Natural killer cell (primary cell): ENCODE results near the gene C3orf70. TPM values are rescaled to one million over a fixed set of nuclear protein-coding genes. Genes with fewer than 3 reads are reported as not detected.

Experiments
- ATAC-seq, 3 donors: fragments of 150-1000 bp in 2 of 3; fragments of 200-7000 bp in 1 of 3; cut with Tn5 transposase; 1 replicate in 1 of 3; 2 replicates in 2 of 3; pipeline ENCODE4 v1.10.0; 2021; ENCODE audit warnings: mild to moderate bottlenecking in 2 of 3, moderate library complexity in 2 of 3
- DNase-seq, 2 donors: peaks; one replicate each; pipeline versions ENCODE4 v3.0.0 to v3.0.0-alpha.2; 2013 to 2021; ENCODE audit warnings: mixed read lengths in 1 of 2
- H3K27ac ChIP-seq: one replicate; pipeline ENCODE4 v1.5.1; 2013; ENCODE audit warnings: mild to moderate bottlenecking, low read length
- H3K27me3 ChIP-seq: one replicate; pipeline ENCODE4 v1.6.1; 2013; ENCODE audit warnings: low read length; ENCODE audit not compliant: control insufficient read depth, insufficient read depth
- H3K36me3 ChIP-seq: one replicate; pipeline ENCODE4 v1.6.1; 2013; ENCODE audit warnings: low read length; ENCODE audit not compliant: control insufficient read depth, insufficient read depth
- H3K4me1 ChIP-seq: one replicate; pipeline ENCODE4 v1.6.1; 2013; ENCODE audit warnings: low read length; ENCODE audit not compliant: control insufficient read depth, insufficient read depth
- H3K4me3 ChIP-seq: one replicate; pipeline ENCODE4 v1.5.1; 2013; ENCODE audit warnings: low read length
- H3K9me3 ChIP-seq: one replicate; pipeline ENCODE4 v1.6.1; 2013; ENCODE audit warnings: low read length; ENCODE audit not compliant: control insufficient read depth, insufficient read depth
- H3K27ac Mint-ChIP-seq, 2 donors: one replicate each; pipeline ENCODE4 v1.8.0; 2022; ENCODE audit warnings: mild to moderate bottlenecking in 2 of 2, mixed read lengths in 2 of 2, moderate library complexity in 1 of 2
- H3K27me3 Mint-ChIP-seq, 2 donors: one replicate each; pipeline ENCODE4 v1.8.0; 2022; ENCODE audit warnings: low read depth in 2 of 2, mixed read lengths in 2 of 2
- H3K36me3 Mint-ChIP-seq: one replicate; pipeline ENCODE4 v1.8.0; 2022; ENCODE audit warnings: mixed read lengths
- H3K4me1 Mint-ChIP-seq, 2 donors: one replicate each; pipeline ENCODE4 v1.8.0; 2022; ENCODE audit warnings: mixed read lengths in 2 of 2
- H3K4me3 Mint-ChIP-seq: one replicate; pipeline ENCODE4 v1.8.0; 2022; ENCODE audit warnings: mild to moderate bottlenecking, moderate library complexity, mixed read lengths
- H3K9me3 Mint-ChIP-seq, 2 donors: one replicate each; pipeline ENCODE4 v1.8.0; 2022; ENCODE audit warnings: mixed read lengths in 2 of 2
- WGBS: methylation state at CpG from one replicate; pipeline ENCODE4 v1.1.7; 2013; ENCODE audit warnings: missing lambda C conversion rate; ENCODE audit not compliant: insufficient coverage; 5-methylcytosine and 5-hydroxymethylcytosine counted together
- intact Hi-C: fragments of 100-400 bp; cut with micrococcal nuclease; formaldehyde crosslinking; loops from one replicate; pipeline ENCODE4 v1.14.2; 2022
- total RNA-seq, 4 donors: library from RNA; stranded (reverse); fragments of 120-200 nt in 1 of 4; gene quantifications; one replicate each; pipeline versions ENCODE4 v1.2.3 to v1.2.4, GENCODE V29; 2013 to 2022
- TF ChIP-seq, protein P1 (sequence below): fragments of 200-600 bp; IDR thresholded peaks from one replicate; pipeline ENCODE4 v1.8.0; 2022; ENCODE audit warnings: antibody characterized with exemption

The C3orf70 gene
- total RNA-seq, 3 donors from 2014 or later (not counting 1 experiment from before 2014, with no cell fraction given): 0.05 to 0.07 (median 0.05) TPM

GRCh38 chr3:185030399-185030798 is 122.5 kb downstream of the C3orf70 start:
- Histone ChIP-seq H3K4me1 (no peaks in the 10 kb centered on the region), H3K27ac (no peak overlapping the region), H3K9me3 (no peaks in the 10 kb centered on the region), H3K36me3 (peaks cover 4% of the 10 kb centered on the region), H3K27me3 (no peaks in the 10 kb centered on the region), H3K4me3 (no peak overlapping the region)
- H3K27me3 Mint-ChIP-seq: no peaks in the 10 kb centered on the region
- no peaks in the 10 kb centered on the region for H3K9me3 Mint-ChIP-seq
- TF ChIP-seq, protein P1, sequence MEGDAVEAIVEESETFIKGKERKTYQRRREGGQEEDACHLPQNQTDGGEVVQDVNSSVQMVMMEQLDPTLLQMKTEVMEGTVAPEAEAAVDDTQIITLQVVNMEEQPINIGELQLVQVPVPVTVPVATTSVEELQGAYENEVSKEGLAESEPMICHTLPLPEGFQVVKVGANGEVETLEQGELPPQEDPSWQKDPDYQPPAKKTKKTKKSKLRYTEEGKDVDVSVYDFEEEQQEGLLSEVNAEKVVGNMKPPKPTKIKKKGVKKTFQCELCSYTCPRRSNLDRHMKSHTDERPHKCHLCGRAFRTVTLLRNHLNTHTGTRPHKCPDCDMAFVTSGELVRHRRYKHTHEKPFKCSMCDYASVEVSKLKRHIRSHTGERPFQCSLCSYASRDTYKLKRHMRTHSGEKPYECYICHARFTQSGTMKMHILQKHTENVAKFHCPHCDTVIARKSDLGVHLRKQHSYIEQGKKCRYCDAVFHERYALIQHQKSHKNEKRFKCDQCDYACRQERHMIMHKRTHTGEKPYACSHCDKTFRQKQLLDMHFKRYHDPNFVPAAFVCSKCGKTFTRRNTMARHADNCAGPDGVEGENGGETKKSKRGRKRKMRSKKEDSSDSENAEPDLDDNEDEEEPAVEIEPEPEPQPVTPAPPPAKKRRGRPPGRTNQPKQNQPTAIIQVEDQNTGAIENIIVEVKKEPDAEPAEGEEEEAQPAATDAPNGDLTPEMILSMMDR: no peak
- intact Hi-C loops: no loop called here
- DNase-seq: no peak
- WGBS: 94% methylated on average over 3 of the region's 3 CpGs
- peaks cover 0 to 3% of the 10 kb centered on the region in 2 donors for H3K4me1 Mint-ChIP-seq
- peaks cover 10% of the 10 kb centered on the region for H3K36me3 Mint-ChIP-seq
- H3K27ac Mint-ChIP-seq: no peak overlapping the region
- ATAC-seq: no peak
- no peak overlapping the region for H3K4me3 Mint-ChIP-seq

DNA sequence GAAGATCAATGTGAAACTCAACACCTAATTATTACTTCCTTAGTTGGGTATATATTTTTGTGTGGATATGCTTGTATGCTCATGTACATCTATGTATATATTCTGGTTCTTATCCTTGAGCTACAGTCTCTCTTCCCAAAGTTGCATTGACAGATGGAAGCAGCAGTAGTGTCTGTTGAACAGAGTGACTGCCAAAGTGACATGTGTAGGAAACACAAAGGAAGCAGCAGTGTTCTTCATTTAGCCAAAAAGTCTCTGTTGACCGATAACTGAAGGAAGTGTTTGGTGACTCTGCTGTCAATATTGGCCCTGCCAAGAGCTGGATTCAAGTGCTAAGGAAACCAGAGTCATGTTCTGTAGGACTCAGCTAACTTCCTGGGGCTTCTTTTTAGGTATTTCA is 123.8 kb downstream of the C3orf70 start:
- Mint-ChIP-seq H3K4me1 (peaks cover 4 to 8% of the 10 kb centered on the region in 2 donors), H3K36me3 (no peaks in the 10 kb centered on the region), H3K27me3 (no peaks in the 10 kb centered on the region), H3K9me3 (no peaks in the 10 kb centered on the region), H3K4me3 (no peak overlapping the region), H3K27ac (peak overlapping the region in 1 of 2 donors; percentile 6)
- H3K4me3 ChIP-seq: no peak overlapping the region
- DNase-seq: no peak
- intact Hi-C loops: no loop called here
- no peaks in the 10 kb centered on the region for H3K27me3 ChIP-seq
- 84% methylated on average over 1 of the region's 1 CpG for WGBS
- H3K4me1 ChIP-seq: no peaks in the 10 kb centered on the region
- TF ChIP-seq, protein P1: no peak
- no peaks in the 10 kb centered on the region for H3K9me3 ChIP-seq
- peaks cover 6% of the 10 kb centered on the region for H3K36me3 ChIP-seq
- no peak for ATAC-seq
- H3K27ac ChIP-seq: no peak overlapping the region

- TF ChIP-seq, protein P1: no peak
- no peak overlapping the region for H3K27ac ChIP-seq
- no peaks in the 10 kb centered on the region for H3K4me1 ChIP-seq
- H3K27me3 Mint-ChIP-seq: no peaks in the 10 kb centered on the region
- H3K9me3 ChIP-seq: no peaks in the 10 kb centered on the region
- no peak overlapping the region for H3K4me3 Mint-ChIP-seq
- WGBS: 90% methylated on average over 3 of the region's 3 CpGs
- H3K27me3 ChIP-seq: no peaks in the 10 kb centered on the region
- H3K27ac Mint-ChIP-seq: no peak overlapping the region
- no peaks in the 10 kb centered on the region for H3K9me3 Mint-ChIP-seq
- no peaks in the 10 kb centered on the region for H3K36me3 Mint-ChIP-seq
- ATAC-seq: no peak
- peaks cover 4 to 8% of the 10 kb centered on the region in 2 donors for H3K4me1 Mint-ChIP-seq
- intact Hi-C loops: no loop called here
- H3K36me3 ChIP-seq: peaks cover 6% of the 10 kb centered on the region
- H3K4me3 ChIP-seq: no peak overlapping the region
- DNase-seq: no peak
Measured at GRCh38 chr3:185028121-185028520, 124.7 kb downstream of the C3orf70 start.

Other genes with a start within 250 kb of the C3orf70 start
- gene EHHADH, start 101.0 kb upstream of the C3orf70 start, total RNA-seq: 1 to 10 TPM in 1 of 3 donors, under 1 TPM in 2; 0.58 to 1.1 (median 0.64) TPM
- gene MAP3K13, start 210.1 kb upstream of the C3orf70 start, total RNA-seq: 10 to 100 TPM in 1 of 3 donors, 1 to 10 TPM in 2; 3.3 to 11.8 (median 9.8) TPM